Smooth muscle cell (in vitro differentiated cells): Measurements from ENCODE around the gene PPP1R16B. TPM values are rescaled to one million over a fixed set of nuclear protein-coding genes. Genes with fewer than 3 reads are reported as not detected.

Source experiments
- DNase-seq: peaks from one replicate; lab custom pipeline; 2025; ENCODE audit not compliant: unreplicated experiment; lab: John Stamatoyannopoulos, UW
- H2AFZ ChIP-seq: fragments of 200-600 bp; sonication (generic); 2 replicates; pipeline ENCODE4 v1.6.0; 2016; ENCODE audit warnings: antibody characterized with exemption, low read depth, mild to moderate bottlenecking
- H3F3A ChIP-seq: fragments of 200-600 bp; sonication (generic); 2 replicates; pipeline ENCODE4 v1.6.0; 2017; ENCODE audit warnings: antibody characterized with exemption, low read depth
- H3K27ac ChIP-seq: fragments of 200-600 bp; sonication (generic); 2 replicates; pipeline ENCODE4 v1.5.1; 2016; ENCODE audit warnings: low read depth, mild to moderate bottlenecking
- H3K27me3 ChIP-seq: fragments of 200-600 bp; sonication (generic); 2 replicates; pipeline ENCODE4 v1.6.1; 2016; ENCODE audit warnings: low read depth, mild to moderate bottlenecking
- H3K36me3 ChIP-seq: fragments of 200-600 bp; sonication (generic); 2 replicates; pipeline ENCODE4 v1.5.1; 2016; ENCODE audit warnings: low read depth
- H3K4me1 ChIP-seq: fragments of 200-600 bp; sonication (generic); 2 replicates; pipeline ENCODE4 v1.5.1; 2016; ENCODE audit warnings: low read depth
- H3K4me2 ChIP-seq: fragments of 200-600 bp; sonication (generic); 2 replicates; pipeline ENCODE4 v1.6.0; 2016; ENCODE audit warnings: mild to moderate bottlenecking
- H3K4me3 ChIP-seq: fragments of 200-600 bp; sonication (generic); 2 replicates; pipeline ENCODE4 v1.5.1; 2016; ENCODE audit warnings: mild to moderate bottlenecking
- H3K79me2 ChIP-seq: fragments of 200-600 bp; sonication (generic); 2 replicates; pipeline ENCODE4 v1.6.0; 2016; ENCODE audit warnings: low read depth, mild to moderate bottlenecking
- H3K9ac ChIP-seq: fragments of 200-600 bp; sonication (generic); 2 replicates; pipeline ENCODE4 v1.6.0; 2016; ENCODE audit warnings: low read depth
- H3K9me3 ChIP-seq: fragments of 200-600 bp; sonication (generic); replicated peaks from 2 replicates; pipeline ENCODE4 v1.5.1; 2016; ENCODE audit warnings: low read depth
- H4K20me1 ChIP-seq: fragments of 200-600 bp; sonication (generic); 2 replicates; pipeline ENCODE4 v1.6.0; 2016; ENCODE audit warnings: low read depth
- CTCF ChIP-seq: fragments of 200-600 bp; sonication (generic); IDR thresholded peaks from 2 replicates; pipeline ENCODE4 v1.5.1; 2017; ENCODE audit warnings: borderline replicate concordance, mild to moderate bottlenecking, antibody characterized with exemption; ENCODE audit not compliant: insufficient read depth, poor library complexity, severe bottlenecking
- WGBS: methylation state at CpG from one replicate; pipeline ENCODE4 v1.1.7; 2016; ENCODE audit warnings: low lambda C conversion rate; 5-methylcytosine and 5-hydroxymethylcytosine counted together
- polyA plus RNA-seq: library from polyadenylated mRNA; unstranded; fragments of >200 nt; fragmentation: Nextera tagmentation; extraction: Ambion mirVana; gene quantifications from 2 replicates; pipeline ENCODE4 v1.2.1, GENCODE V29; 2016
- total RNA-seq: library from RNA; depleted of rRNA; stranded (reverse); fragments of >200 nt; gene quantifications from 2 replicates; pipeline ENCODE4 v1.2.3, GENCODE V29; 2014

PPP1R16B gene
- total and polyA plus RNA-seq, 2 experiments from 2014 or later = not detected

- TF ChIP-seq CTCF = no peak
- 93% methylated on average over 13 of the region's 13 CpGs for WGBS
- no peak for DNase-seq
- H3K36me3 ChIP-seq = no peaks in the 10 kb centered on the region
- H3K4me1 ChIP-seq = no peaks in the 10 kb centered on the region
- H3K27me3 ChIP-seq = peaks cover 24% of the 10 kb centered on the region
- H3K79me2 ChIP-seq = no peaks in the 10 kb centered on the region
- H2AFZ ChIP-seq = no peak overlapping the region
- no peak overlapping the region for H3K4me3 ChIP-seq
- H4K20me1 ChIP-seq = no peaks in the 10 kb centered on the region
- H3K9ac ChIP-seq = no peak overlapping the region
- no peak overlapping the region for H3K4me2 ChIP-seq
- H3F3A ChIP-seq = no peaks in the 10 kb centered on the region
- H3K27ac ChIP-seq = no peak overlapping the region
- H3K9me3 ChIP-seq = no peaks in the 10 kb centered on the region
Measured at GRCh38 chr20:38900606-38901005, 95.1 kb downstream of the PPP1R16B start.

GRCh38 chr20:38902601-38903000, 97.1 kb downstream of the PPP1R16B start:
- H4K20me1 ChIP-seq = no peaks in the 10 kb centered on the region
- H3F3A ChIP-seq = no peaks in the 10 kb centered on the region
- H3K4me3 ChIP-seq = no peak overlapping the region
- H3K4me2 ChIP-seq = no peak overlapping the region
- TF ChIP-seq CTCF = no peak
- no peak overlapping the region for H3K27ac ChIP-seq
- H3K27me3 ChIP-seq = peaks cover 8% of the 10 kb centered on the region
- no peak for DNase-seq
- H3K9ac ChIP-seq = no peak overlapping the region
- H3K4me1 ChIP-seq = no peaks in the 10 kb centered on the region
- no peaks in the 10 kb centered on the region for H3K36me3 ChIP-seq
- 94% methylated on average over 8 of the region's 8 CpGs for WGBS
- no peak overlapping the region for H2AFZ ChIP-seq
- H3K79me2 ChIP-seq = no peaks in the 10 kb centered on the region
- no peaks in the 10 kb centered on the region for H3K9me3 ChIP-seq

GRCh38 chr20:38903335-38903734, 97.8 kb downstream of the PPP1R16B start:
- no peak overlapping the region for H2AFZ ChIP-seq
- no peak overlapping the region for H3K27ac ChIP-seq
- no peaks in the 10 kb centered on the region for H3K36me3 ChIP-seq
- TF ChIP-seq CTCF = no peak
- H3F3A ChIP-seq = no peaks in the 10 kb centered on the region
- no peak overlapping the region for H3K9ac ChIP-seq
- H3K27me3 ChIP-seq = peaks cover under 1% of the 10 kb centered on the region
- H3K4me2 ChIP-seq = no peak overlapping the region
- no peak overlapping the region for H3K4me3 ChIP-seq
- no peaks in the 10 kb centered on the region for H3K4me1 ChIP-seq
- no peaks in the 10 kb centered on the region for H4K20me1 ChIP-seq
- no peak for DNase-seq
- H3K9me3 ChIP-seq = no peaks in the 10 kb centered on the region
- H3K79me2 ChIP-seq = no peaks in the 10 kb centered on the region
- WGBS = 43% methylated on average over 5 of the region's 5 CpGs

- H3K4me2 ChIP-seq = no peak overlapping the region
- no peaks in the 10 kb centered on the region for H3K27me3 ChIP-seq
- WGBS = 48% methylated on average over 1 of the region's 1 CpG
- H3K4me3 ChIP-seq = no peak overlapping the region
- no peak overlapping the region for H3K9ac ChIP-seq
- no peaks in the 10 kb centered on the region for H3F3A ChIP-seq
- H3K79me2 ChIP-seq = no peaks in the 10 kb centered on the region
- DNase-seq = no peak
- H3K9me3 ChIP-seq = no peaks in the 10 kb centered on the region
- no peaks in the 10 kb centered on the region for H3K4me1 ChIP-seq
- H3K36me3 ChIP-seq = no peaks in the 10 kb centered on the region
- no peak overlapping the region for H2AFZ ChIP-seq
- no peak overlapping the region for H3K27ac ChIP-seq
- H4K20me1 ChIP-seq = no peaks in the 10 kb centered on the region
- TF ChIP-seq CTCF = no peak
Measured at GRCh38 chr20:38905375-38905774, 99.9 kb downstream of the PPP1R16B start.
